ENCODE results near the gene DISP3.

DISP3 gene

DNA sequence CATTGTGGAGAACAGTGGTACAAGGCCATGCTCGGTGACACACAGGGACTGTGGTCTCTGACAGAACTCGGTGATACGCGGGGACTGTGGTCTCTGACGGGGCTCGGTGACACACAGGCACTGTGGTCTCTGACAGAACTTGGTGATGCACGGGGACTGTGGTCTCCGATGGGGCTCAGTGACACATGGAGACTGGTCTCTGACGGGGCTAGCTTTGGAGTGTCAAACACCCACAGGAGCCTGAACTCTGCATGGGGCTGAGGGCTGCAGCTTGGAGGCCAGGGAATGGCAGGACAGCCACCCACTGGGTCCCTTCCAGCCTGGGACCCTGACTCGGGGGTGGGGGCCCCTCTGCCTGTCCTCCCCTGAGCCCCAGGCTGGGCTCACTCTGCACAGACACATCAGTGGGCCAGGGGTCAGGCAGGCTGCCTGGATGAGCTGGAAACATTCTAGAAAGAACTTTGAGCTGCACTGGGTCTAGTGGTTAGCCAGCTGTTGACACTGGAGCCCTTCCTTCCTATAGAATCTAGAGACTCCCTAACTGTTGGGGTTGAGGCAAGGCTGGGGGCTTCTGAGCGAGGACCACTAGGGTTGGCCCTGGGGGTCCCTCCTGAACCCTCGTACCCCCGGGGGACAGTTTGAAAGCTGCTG is 49.8 kb downstream of the DISP3 start:
- H3K36me3 ChIP-seq (ENCODE audit: control insufficient read depth, insufficient read depth, low read length), result no peaks in the 10 kb centered on the region
- no peaks in the 10 kb centered on the region; the same call in 1 of the 2 replicates for H3K27me3 ChIP-seq (replicated peaks; ENCODE audit: control insufficient read depth, insufficient read depth, low read length)

DNA sequence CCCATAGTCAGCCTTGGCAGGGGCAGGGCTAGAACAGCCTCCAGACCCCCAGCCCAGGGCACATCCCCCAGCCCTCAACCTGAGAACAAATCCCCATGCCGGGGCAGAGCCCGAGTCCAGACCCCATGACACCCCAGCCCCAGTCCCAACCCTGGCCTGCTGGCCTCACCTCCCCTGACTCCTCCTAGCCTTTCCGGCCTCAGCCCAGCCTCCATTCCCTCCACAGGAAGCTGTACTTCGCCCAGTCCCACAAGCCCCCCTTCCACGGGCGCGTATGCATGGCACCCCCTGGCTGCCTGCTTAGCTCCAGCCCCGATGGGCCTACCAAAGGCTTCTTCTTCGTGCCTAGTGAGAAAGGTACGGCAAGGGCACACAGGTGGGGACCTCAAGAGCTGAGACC is 50.4 kb downstream of the DISP3 start:
- no peak for DNase-seq (ENCODE audit: extremely low read depth, insufficient read length)
- TF ChIP-seq, protein P1, sequence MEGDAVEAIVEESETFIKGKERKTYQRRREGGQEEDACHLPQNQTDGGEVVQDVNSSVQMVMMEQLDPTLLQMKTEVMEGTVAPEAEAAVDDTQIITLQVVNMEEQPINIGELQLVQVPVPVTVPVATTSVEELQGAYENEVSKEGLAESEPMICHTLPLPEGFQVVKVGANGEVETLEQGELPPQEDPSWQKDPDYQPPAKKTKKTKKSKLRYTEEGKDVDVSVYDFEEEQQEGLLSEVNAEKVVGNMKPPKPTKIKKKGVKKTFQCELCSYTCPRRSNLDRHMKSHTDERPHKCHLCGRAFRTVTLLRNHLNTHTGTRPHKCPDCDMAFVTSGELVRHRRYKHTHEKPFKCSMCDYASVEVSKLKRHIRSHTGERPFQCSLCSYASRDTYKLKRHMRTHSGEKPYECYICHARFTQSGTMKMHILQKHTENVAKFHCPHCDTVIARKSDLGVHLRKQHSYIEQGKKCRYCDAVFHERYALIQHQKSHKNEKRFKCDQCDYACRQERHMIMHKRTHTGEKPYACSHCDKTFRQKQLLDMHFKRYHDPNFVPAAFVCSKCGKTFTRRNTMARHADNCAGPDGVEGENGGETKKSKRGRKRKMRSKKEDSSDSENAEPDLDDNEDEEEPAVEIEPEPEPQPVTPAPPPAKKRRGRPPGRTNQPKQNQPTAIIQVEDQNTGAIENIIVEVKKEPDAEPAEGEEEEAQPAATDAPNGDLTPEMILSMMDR (IDR thresholded peaks at IDR 0.05; ENCODE audit: insufficient read depth, low read length, poor library complexity, severe bottlenecking), result no peak
- H3K4me3 ChIP-seq (replicated peaks; ENCODE audit: low read depth, low read length), result no peak overlapping the region
- H3K27me3 ChIP-seq (replicated peaks; ENCODE audit: control insufficient read depth, insufficient read depth, low read length), result no peaks in the 10 kb centered on the region; the same call in 1 of the 2 replicates
- no peaks in the 10 kb centered on the region for H3K36me3 ChIP-seq (ENCODE audit: control insufficient read depth, insufficient read depth, low read length)

More for the DNA sequence above, 49.8 kb downstream of the DISP3 start:
- TF ChIP-seq, protein P1 (IDR thresholded peaks at IDR 0.05; ENCODE audit: insufficient read depth, low read length, poor library complexity, severe bottlenecking), result no peak
- DNase-seq (ENCODE audit: extremely low read depth, insufficient read length), result no peak
- H3K4me3 ChIP-seq (replicated peaks; ENCODE audit: low read depth, low read length), result no peak overlapping the region

DNA sequence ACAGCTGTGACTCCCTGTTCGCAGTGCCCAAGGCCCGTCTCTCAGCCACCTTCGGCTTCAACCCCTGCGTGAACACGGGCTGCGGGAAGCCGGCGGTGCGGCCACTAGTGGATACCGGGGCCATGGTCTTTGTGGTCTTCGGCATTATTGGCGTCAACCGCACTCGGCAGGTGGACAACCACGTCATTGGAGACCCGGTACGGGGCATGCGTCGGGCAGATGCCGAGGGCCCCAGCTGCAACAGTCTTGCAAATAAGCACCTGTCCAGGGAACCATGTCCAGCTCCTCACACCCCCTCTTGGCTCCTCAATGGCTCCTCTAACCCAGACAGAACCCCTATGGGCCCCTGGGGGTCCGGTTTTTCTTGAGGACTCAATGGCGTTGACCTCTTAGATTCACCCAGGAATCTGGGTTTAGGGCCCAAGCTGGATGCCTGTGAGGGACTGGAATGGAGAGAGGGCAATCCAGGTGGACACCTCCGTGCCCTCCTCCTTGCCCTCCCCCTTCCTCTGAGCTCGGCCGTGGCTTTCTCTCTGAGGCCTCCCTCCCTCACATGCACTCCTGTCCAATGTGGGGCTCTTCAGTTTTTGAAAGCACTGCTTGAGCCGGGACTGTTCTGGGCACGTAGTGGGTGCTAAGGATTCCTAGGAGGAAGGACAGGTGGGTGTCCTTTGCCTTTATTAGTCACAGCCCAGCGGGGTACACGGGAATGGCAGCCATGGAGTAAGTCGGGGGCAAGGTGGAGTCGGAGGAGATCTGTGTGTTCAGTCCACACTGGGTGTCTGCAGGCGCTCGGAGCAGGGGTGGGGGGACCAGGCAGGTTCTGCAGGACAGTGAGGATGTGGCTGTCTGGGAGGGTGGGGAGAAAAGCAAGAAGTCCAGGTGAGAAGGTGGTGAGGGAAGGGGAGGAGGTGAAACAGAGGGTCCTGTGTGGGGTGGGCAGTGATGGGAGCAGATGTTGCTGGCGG is 51.1 kb downstream of the DISP3 start:
- Histone ChIP-seq H3K4me3 (replicated peaks; ENCODE audit: low read depth, low read length) (no peak overlapping the region), H3K27me3 (replicated peaks; ENCODE audit: control insufficient read depth, insufficient read depth, low read length) (no peaks in the 10 kb centered on the region; the same call in 1 of the 2 replicates), H3K36me3 (ENCODE audit: control insufficient read depth, insufficient read depth, low read length) (no peaks in the 10 kb centered on the region)
- TF ChIP-seq, protein P1 (IDR thresholded peaks at IDR 0.05; ENCODE audit: insufficient read depth, low read length, poor library complexity, severe bottlenecking), result no peak
- no peak for DNase-seq (ENCODE audit: extremely low read depth, insufficient read length)

DNA sequence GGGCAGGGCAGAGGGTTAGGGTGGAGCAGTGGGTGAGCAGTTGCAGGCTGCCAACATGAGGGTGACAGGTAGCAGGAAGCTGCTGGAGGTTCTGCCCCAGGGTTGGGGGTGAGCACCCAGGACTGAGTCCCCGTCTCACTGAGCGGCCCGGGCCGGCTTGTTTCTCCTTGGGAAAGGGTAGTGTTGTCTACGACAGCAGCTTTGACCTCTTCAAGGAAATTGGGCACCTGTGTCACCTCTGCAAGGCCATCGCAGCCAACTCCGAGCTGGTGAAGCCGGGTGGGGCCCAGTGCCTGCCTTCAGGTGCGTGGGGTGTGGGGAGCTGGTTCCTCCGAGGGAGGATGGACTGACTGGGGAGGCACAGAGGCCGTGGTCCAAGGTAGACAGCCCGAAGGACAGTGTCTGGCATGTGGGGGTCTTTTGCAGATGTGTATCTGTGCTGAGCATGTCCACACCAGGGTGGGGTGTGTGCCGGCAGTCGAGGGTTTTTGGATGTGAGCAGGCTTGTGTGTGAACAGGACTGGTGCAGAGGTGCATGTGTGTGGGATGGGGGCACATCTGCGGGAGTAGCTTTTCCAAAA is 51.9 kb downstream of the DISP3 start:
- Histone ChIP-seq H3K36me3 (ENCODE audit: control insufficient read depth, insufficient read depth, low read length) (no peaks in the 10 kb centered on the region), H3K4me3 (replicated peaks; ENCODE audit: low read depth, low read length) (no peak overlapping the region), H3K27me3 (replicated peaks; ENCODE audit: control insufficient read depth, insufficient read depth, low read length) (no peaks in the 10 kb centered on the region; the same call in 1 of the 2 replicates)
- TF ChIP-seq, protein P1 (IDR thresholded peaks at IDR 0.05; ENCODE audit: insufficient read depth, low read length, poor library complexity, severe bottlenecking), result no peak
- DNase-seq (ENCODE audit: extremely low read depth, insufficient read length), result no peak

DNA sequence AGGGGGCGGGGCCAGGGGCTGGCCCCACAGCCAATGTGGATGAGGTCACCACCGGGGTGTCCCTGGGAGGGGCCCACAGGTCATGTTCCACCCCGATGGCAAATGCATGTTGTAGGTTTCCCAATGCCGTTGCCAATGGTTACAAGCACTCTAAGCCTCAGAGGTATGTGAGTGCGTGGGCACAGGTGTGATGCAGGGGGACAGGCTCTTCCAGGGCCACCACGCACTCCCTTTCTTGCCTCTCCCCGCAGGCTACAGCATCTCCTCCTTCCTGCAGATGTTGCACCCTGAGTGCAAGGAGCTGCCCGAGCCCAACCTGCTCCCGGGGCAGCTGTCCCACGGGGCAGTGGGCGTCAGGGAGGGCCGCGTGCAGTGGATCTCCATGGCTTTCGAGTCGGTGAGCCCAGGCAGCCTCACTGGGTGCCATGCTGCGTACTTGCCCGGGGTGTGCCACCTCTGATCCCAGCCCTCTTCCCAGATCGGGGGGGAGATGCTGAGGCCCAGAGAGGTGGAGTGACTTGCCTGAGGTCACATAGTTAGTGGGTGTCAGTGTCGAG is 52.4 kb downstream of the DISP3 start:
- no peaks in the 10 kb centered on the region; the same call in 1 of the 2 replicates for H3K27me3 ChIP-seq (replicated peaks; ENCODE audit: control insufficient read depth, insufficient read depth, low read length)
- no peaks in the 10 kb centered on the region for H3K36me3 ChIP-seq (ENCODE audit: control insufficient read depth, insufficient read depth, low read length)
- TF ChIP-seq, protein P1 (IDR thresholded peaks at IDR 0.05; ENCODE audit: insufficient read depth, low read length, poor library complexity, severe bottlenecking), result no peak
- DNase-seq (ENCODE audit: extremely low read depth, insufficient read length), result no peak
- no peak overlapping the region for H3K4me3 ChIP-seq (replicated peaks; ENCODE audit: low read depth, low read length)
